ENCODE results near the gene TNK2.
"Not testable (repeated sequence)": the region's sequence is repeated elsewhere in the genome, so short reads cannot be mapped to it uniquely, and the experiment has no call there.

TNK2 gene

GRCh38 chr3:195872097-195872496, 36.3 kb downstream of the TNK2 start:
- in situ Hi-C loops (cut with HindIII; ENCODE audit: low sequenced_read_pairs) = no loop called here

- in situ Hi-C loops (cut with HindIII; ENCODE audit: low sequenced_read_pairs) = not testable (repeated sequence)
Measured at GRCh38 chr3:195871686-195872085, 36.7 kb downstream of the TNK2 start.

- in situ Hi-C loops (cut with HindIII; ENCODE audit: low sequenced_read_pairs) = no loop called here
Measured at GRCh38 chr3:195870937-195871336, 37.4 kb downstream of the TNK2 start.

GRCh38 chr3:195870442-195870841, 37.9 kb downstream of the TNK2 start:
- in situ Hi-C loops (cut with HindIII; ENCODE audit: low sequenced_read_pairs) = no loop called here

GRCh38 chr3:195869413-195870001, 38.8 kb downstream of the TNK2 start:
- in situ Hi-C loops (cut with HindIII; ENCODE audit: low sequenced_read_pairs) = no loop called here

- in situ Hi-C loops (cut with HindIII; ENCODE audit: low sequenced_read_pairs) = no loop called here
Measured at GRCh38 chr3:195868866-195869412, 39.4 kb downstream of the TNK2 start.

GRCh38 chr3:195868336-195868865, 40.0 kb downstream of the TNK2 start:
- in situ Hi-C loops (cut with HindIII; ENCODE audit: low sequenced_read_pairs) = no loop called here

GRCh38 chr3:195867631-195868335, 40.6 kb downstream of the TNK2 start:
- in situ Hi-C loops (cut with HindIII; ENCODE audit: low sequenced_read_pairs) = no loop called here

- in situ Hi-C loops (cut with HindIII; ENCODE audit: low sequenced_read_pairs) = no loop called here
Measured at GRCh38 chr3:195866686-195867511, 41.5 kb downstream of the TNK2 start.

GRCh38 chr3:195865752-195866151, 42.6 kb downstream of the TNK2 start:
- in situ Hi-C loops (cut with HindIII; ENCODE audit: low sequenced_read_pairs) = no loop called here

GRCh38 chr3:195863121-195864061, 45.0 kb downstream of the TNK2 start:
- in situ Hi-C loops (cut with HindIII; ENCODE audit: low sequenced_read_pairs) = no loop called here

GRCh38 chr3:195862318-195862717, 46.0 kb downstream of the TNK2 start:
- in situ Hi-C loops (cut with HindIII; ENCODE audit: low sequenced_read_pairs) = not testable (repeated sequence)

- in situ Hi-C loops (cut with HindIII; ENCODE audit: low sequenced_read_pairs) = no loop called here
Measured at GRCh38 chr3:195860456-195860855, 47.9 kb downstream of the TNK2 start.

GRCh38 chr3:195859846-195860411, 48.4 kb downstream of the TNK2 start:
- in situ Hi-C loops (cut with HindIII; ENCODE audit: low sequenced_read_pairs) = no loop called here

- in situ Hi-C loops (cut with HindIII; ENCODE audit: low sequenced_read_pairs) = no loop called here
Measured at GRCh38 chr3:195859061-195859845, 49.1 kb downstream of the TNK2 start.

GRCh38 chr3:195856410-195857084, 51.8 kb downstream of the TNK2 start:
- in situ Hi-C loops (cut with HindIII; ENCODE audit: low sequenced_read_pairs) = no loop called here

GRCh38 chr3:195855471-195856409, 52.6 kb downstream of the TNK2 start:
- in situ Hi-C loops (cut with HindIII; ENCODE audit: low sequenced_read_pairs) = no loop called here

Measured in DLD1 (cell line).